ENCODE data around the gene SIRPA.
A peak's percentile ranks its signal among the peaks of the same experiment; 100 is the strongest.

The SIRPA gene

GRCh38 chr20:1899241-1899525 lies 4.0 kb downstream of the SIRPA start:
- TF ChIP-seq CTCF (IDR thresholded peaks at IDR 0.05; ENCODE audit: low read depth, low read length): no peak
- no peak overlapping the region for H3K4me3 ChIP-seq (ENCODE audit: low read depth, low read length)

- peak; percentile 64 for TF ChIP-seq CTCF (IDR thresholded peaks at IDR 0.05; ENCODE audit: low read depth, low read length)
- H3K4me3 ChIP-seq (ENCODE audit: low read depth, low read length): no peak overlapping the region
Measured at GRCh38 chr20:1900321-1900801, 5.2 kb downstream of the SIRPA start.

- no peak overlapping the region for H3K4me3 ChIP-seq (ENCODE audit: low read depth, low read length)
- TF ChIP-seq CTCF (IDR thresholded peaks at IDR 0.05; ENCODE audit: low read depth, low read length): no peak
Measured at GRCh38 chr20:1901704-1902103, 6.5 kb downstream of the SIRPA start.

- no peak for TF ChIP-seq CTCF (IDR thresholded peaks at IDR 0.05; ENCODE audit: low read depth, low read length)
- H3K4me3 ChIP-seq (ENCODE audit: low read depth, low read length): no peak overlapping the region
Measured at GRCh38 chr20:1902188-1902587, 7.0 kb downstream of the SIRPA start.

GRCh38 chr20:1904135-1904534 lies 8.9 kb downstream of the SIRPA start:
- TF ChIP-seq CTCF (IDR thresholded peaks at IDR 0.05; ENCODE audit: low read depth, low read length): no peak
- H3K4me3 ChIP-seq (ENCODE audit: low read depth, low read length): no peak overlapping the region

- no peak for TF ChIP-seq CTCF (IDR thresholded peaks at IDR 0.05; ENCODE audit: low read depth, low read length)
- H3K4me3 ChIP-seq (ENCODE audit: low read depth, low read length): no peak overlapping the region
Measured at GRCh38 chr20:1905009-1905408, 9.8 kb downstream of the SIRPA start.

- H3K4me3 ChIP-seq (ENCODE audit: low read depth, low read length): no peak overlapping the region
- TF ChIP-seq CTCF (IDR thresholded peaks at IDR 0.05; ENCODE audit: low read depth, low read length): no peak
Measured at GRCh38 chr20:1905693-1906092, 10.5 kb downstream of the SIRPA start.
